HepG2 (cell line): Measurements from ENCODE around the gene H2AZ1. TPM values are rescaled to one million over a fixed set of nuclear protein-coding genes. Genes with fewer than 3 reads are reported as not detected.

Experiments
- ARID2 ChIP-seq: sonication (generic); formaldehyde crosslinking; IDR thresholded peaks from 2 replicates; pipeline ENCODE4 v1.8.1; 2022; ENCODE audit warnings: mild to moderate bottlenecking, missing genetic modification reagents, borderline replicate concordance
- CC2D1A ChIP-seq: sonication (generic); formaldehyde crosslinking; IDR thresholded peaks from 2 replicates; pipeline ENCODE4 v1.8.1; 2023; ENCODE audit warnings: mild to moderate bottlenecking, missing genetic modification reagents
- FOSL2 ChIP-seq: sonication (generic); formaldehyde crosslinking; IDR thresholded peaks from 2 replicates; pipeline ENCODE4 v1.4.0; 2020; ENCODE audit warnings: missing genetic modification reagents
- GABPA ChIP-seq, 2 experiments: IDR thresholded peaks; 2 replicates each; pipeline ENCODE4 v1.6.1; 2011 to 2016; ENCODE audit warnings: low read depth in 2 of 2, low read length in 1 of 2, missing biosample characterization in 1 of 2, missing genetic modification characterization in 1 of 2
- MAFF ChIP-seq: IDR thresholded peaks from 2 replicates; pipeline ENCODE4 v1.6.1; 2011; ENCODE audit warnings: low read depth, low read length, improper control_type of control experiment
- MED8 ChIP-seq: sonication (generic); formaldehyde crosslinking; IDR thresholded peaks from 2 replicates; pipeline ENCODE4 v1.8.1; 2023; ENCODE audit warnings: mild to moderate bottlenecking, missing genetic modification reagents; ENCODE audit not compliant: insufficient replicate concordance
- MEIS1 ChIP-seq: sonication (generic); formaldehyde crosslinking; IDR thresholded peaks from 2 replicates; pipeline ENCODE4 v1.9.0; 2021; ENCODE audit warnings: mild to moderate bottlenecking, missing genetic modification reagents, moderate library complexity, borderline replicate concordance
- NFE2L1 ChIP-seq: sonication (generic); formaldehyde crosslinking; IDR thresholded peaks from 2 replicates; pipeline ENCODE4 v1.4.0; 2020; ENCODE audit warnings: missing genetic modification reagents, mild to moderate bottlenecking, borderline replicate concordance
- POGZ ChIP-seq: sonication (generic); formaldehyde crosslinking; IDR thresholded peaks from 2 replicates; pipeline ENCODE4 v1.4.0; 2020; ENCODE audit warnings: mild to moderate bottlenecking, missing genetic modification reagents
- POLR2AphosphoS2 ChIP-seq: IDR thresholded peaks from 2 replicates; pipeline ENCODE4 v1.6.1; 2011; ENCODE audit warnings: low read depth, low read length, improper control_type of control experiment
- RBM22 ChIP-seq: fragments of 200-400 bp; formaldehyde crosslinking; optimal IDR thresholded peaks from 2 replicates; pipeline ENCODE3; 2017; ENCODE audit warnings: mild to moderate bottlenecking, low read length, moderate library complexity
- YY1 ChIP-seq: IDR thresholded peaks from 2 replicates; pipeline ENCODE4 v1.6.1; 2011; ENCODE audit warnings: low read length, low read depth, moderate library complexity, mild to moderate bottlenecking; ENCODE audit not compliant: insufficient read depth, insufficient replicate concordance
- ZBTB20 ChIP-seq: sonication (generic); formaldehyde crosslinking; IDR thresholded peaks from 2 replicates; pipeline ENCODE4 v1.8.1; 2023; ENCODE audit warnings: missing genetic modification reagents, low read depth, mild to moderate bottlenecking, borderline replicate concordance
- polyA plus RNA-seq, 8 experiments: library from polyadenylated mRNA; depleted of rRNA in 3 of 8; stranded (reverse) in 7 of 8; unstranded in 1 of 8; fragments of >200 nt; fragmentation: Illumina TruSeq in 4 of 8; extraction: Trizol in 4 of 8; gene quantifications; 2 replicates each; pipeline versions ENCODE4 v1.2.1 to v1.2.3, GENCODE V29; 2011 to 2016; ENCODE audit warnings: low read depth in 4 of 8, missing spikeins in 1 of 8, mixed read lengths in 1 of 8; ENCODE audit not compliant: insufficient read depth in 1 of 8
- total RNA-seq, 5 experiments: library from RNA; depleted of rRNA; stranded (reverse); fragments of >200 nt; fragmentation: Illumina TruSeq; extraction: Trizol; gene quantifications; 2 replicates each; pipeline ENCODE4 v1.2.3, GENCODE V29; 2016; ENCODE audit warnings: low read depth in 1 of 5
- TF ChIP-seq, protein P1 (sequence below): sonication (generic); formaldehyde crosslinking; IDR thresholded peaks from 2 replicates; pipeline ENCODE4 v1.5.1; 2020; ENCODE audit warnings: mild to moderate bottlenecking, missing genetic modification reagents
- TF ChIP-seq, protein P2 (sequence below): sonication (generic); formaldehyde crosslinking; IDR thresholded peaks from 2 replicates; pipeline ENCODE4 v1.5.0; 2020; ENCODE audit warnings: mild to moderate bottlenecking, missing genetic modification reagents
- TF ChIP-seq, protein P3 (sequence below): sonication (generic); formaldehyde crosslinking; IDR thresholded peaks from 2 replicates; pipeline ENCODE4 v1.5.0; 2020; ENCODE audit warnings: missing genetic modification reagents
- TF ChIP-seq, protein P4 (sequence below): IDR thresholded peaks from 2 replicates; pipeline ENCODE4 v1.6.1; 2016
- TF ChIP-seq, protein P5 (sequence below): sonication (generic); formaldehyde crosslinking; IDR thresholded peaks from 2 replicates; pipeline ENCODE4 v1.4.0; 2020; ENCODE audit warnings: missing genetic modification reagents

The H2AZ1 gene
- total and polyA plus RNA-seq, 2 of the 13 experiments (the other 11 are each of a cell fraction or from before 2014, with no cell fraction given), result 301 to 574 TPM

DNA sequence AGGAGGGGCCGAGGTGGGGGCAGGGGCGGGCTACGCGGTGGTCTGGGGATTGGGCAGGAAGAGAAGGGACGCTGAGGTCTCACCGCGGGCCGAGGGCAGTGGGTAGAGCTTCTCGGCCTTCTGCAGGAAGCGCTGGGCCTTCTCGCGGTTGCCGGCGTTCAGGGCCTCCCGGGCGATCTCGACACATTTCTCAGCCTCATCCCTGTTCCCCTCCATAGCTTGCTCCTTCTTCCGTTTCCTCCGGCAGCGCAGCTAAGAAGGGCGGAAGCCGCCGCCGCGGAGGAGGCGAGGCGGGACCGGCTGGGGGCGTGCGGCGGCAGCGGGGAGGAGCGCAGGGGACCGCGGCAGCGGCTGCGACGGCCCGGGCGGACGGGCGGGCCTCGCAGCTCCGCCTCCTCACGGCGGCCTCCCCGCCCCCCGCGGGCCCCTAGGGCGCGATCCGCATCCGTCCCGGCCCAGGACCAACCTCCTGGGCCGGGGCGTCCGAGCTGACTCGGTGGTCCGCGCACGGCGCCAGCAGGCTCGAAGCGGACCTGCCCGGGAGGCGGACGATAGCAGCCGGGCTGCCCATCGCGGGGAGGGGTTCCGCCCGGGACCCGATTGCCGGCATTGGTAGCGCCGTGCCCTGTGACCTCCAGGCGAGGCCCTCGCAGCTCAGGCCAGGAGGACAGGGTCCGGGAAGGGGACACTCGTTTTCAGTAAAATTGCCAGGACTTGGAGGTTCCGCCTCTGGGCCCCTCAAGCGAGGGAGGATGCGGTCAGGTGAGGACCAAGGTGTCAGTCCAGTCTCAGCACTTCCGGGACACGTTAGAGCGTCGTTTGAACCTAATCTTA, 3.5 kb downstream of the H2AZ1 start, which contains the start of gene DNAJB14 (continued):
- TF ChIP-seq, protein P1, sequence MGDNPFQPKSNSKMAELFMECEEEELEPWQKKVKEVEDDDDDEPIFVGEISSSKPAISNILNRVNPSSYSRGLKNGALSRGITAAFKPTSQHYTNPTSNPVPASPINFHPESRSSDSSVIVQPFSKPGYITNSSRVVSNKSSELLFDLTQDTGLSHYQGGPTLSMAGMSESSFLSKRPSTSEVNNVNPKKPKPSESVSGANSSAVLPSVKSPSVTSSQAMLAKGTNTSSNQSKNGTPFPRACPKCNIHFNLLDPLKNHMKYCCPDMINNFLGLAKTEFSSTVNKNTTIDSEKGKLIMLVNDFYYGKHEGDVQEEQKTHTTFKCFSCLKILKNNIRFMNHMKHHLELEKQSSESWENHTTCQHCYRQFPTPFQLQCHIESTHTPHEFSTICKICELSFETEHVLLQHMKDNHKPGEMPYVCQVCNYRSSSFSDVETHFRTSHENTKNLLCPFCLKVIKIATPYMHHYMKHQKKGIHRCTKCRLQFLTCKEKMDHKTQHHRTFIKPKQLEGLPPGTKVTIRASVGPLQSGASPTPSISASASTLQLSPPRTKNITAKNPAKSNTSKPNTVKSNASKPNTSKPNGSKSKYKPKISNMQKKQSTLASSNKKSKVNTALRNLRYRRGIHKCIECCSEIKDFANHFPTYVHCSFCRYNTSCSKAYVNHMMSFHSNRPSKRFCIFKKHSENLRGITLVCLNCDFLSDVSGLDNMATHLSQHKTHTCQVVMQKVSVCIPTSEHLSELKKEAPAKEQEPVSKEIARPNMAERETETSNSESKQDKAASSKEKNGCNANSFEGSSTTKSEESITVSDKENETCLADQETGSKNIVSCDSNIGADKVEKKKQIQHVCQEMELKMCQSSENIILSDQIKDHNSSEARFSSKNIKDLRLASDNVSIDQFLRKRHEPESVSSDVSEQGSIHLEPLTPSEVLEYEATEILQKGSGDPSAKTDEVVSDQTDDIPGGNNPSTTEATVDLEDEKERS (CRISPR knock-in tag), result no peak
- peak; percentile 56 for TF ChIP-seq MED8 (CRISPR knock-in tag)
- 0 out of 2 replicates have a peak, but pooled peaks have one; percentile 73 for TF ChIP-seq POLR2AphosphoS2
- TF ChIP-seq, protein P2, sequence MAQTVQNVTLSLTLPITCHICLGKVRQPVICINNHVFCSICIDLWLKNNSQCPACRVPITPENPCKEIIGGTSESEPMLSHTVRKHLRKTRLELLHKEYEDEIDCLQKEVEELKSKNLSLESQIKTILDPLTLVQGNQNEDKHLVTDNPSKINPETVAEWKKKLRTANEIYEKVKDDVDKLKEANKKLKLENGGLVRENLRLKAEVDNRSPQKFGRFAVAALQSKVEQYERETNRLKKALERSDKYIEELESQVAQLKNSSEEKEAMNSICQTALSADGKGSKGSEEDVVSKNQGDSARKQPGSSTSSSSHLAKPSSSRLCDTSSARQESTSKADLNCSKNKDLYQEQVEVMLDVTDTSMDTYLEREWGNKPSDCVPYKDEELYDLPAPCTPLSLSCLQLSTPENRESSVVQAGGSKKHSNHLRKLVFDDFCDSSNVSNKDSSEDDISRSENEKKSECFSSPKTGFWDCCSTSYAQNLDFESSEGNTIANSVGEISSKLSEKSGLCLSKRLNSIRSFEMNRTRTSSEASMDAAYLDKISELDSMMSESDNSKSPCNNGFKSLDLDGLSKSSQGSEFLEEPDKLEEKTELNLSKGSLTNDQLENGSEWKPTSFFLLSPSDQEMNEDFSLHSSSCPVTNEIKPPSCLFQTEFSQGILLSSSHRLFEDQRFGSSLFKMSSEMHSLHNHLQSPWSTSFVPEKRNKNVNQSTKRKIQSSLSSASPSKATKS, result no peak
- no peak for TF ChIP-seq CC2D1A (CRISPR knock-in tag)
- peak; percentile 57 for TF ChIP-seq YY1
- TF ChIP-seq GABPA (IDR thresholded peaks at IDR 0.05; ENCODE audit: low read depth, low read length), result peak; percentile 65
- peak; percentile 74 for TF ChIP-seq GABPA (CRISPR knock-in tag; IDR thresholded peaks at IDR 0.05; ENCODE audit: low read depth)
- TF ChIP-seq, protein P3, sequence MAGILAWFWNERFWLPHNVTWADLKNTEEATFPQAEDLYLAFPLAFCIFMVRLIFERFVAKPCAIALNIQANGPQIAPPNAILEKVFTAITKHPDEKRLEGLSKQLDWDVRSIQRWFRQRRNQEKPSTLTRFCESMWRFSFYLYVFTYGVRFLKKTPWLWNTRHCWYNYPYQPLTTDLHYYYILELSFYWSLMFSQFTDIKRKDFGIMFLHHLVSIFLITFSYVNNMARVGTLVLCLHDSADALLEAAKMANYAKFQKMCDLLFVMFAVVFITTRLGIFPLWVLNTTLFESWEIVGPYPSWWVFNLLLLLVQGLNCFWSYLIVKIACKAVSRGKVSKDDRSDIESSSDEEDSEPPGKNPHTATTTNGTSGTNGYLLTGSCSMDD (CRISPR knock-in tag), result no peak
- TF ChIP-seq RBM22, result peak; percentile 95
- no peak for TF ChIP-seq MAFF
- TF ChIP-seq, protein P4, sequence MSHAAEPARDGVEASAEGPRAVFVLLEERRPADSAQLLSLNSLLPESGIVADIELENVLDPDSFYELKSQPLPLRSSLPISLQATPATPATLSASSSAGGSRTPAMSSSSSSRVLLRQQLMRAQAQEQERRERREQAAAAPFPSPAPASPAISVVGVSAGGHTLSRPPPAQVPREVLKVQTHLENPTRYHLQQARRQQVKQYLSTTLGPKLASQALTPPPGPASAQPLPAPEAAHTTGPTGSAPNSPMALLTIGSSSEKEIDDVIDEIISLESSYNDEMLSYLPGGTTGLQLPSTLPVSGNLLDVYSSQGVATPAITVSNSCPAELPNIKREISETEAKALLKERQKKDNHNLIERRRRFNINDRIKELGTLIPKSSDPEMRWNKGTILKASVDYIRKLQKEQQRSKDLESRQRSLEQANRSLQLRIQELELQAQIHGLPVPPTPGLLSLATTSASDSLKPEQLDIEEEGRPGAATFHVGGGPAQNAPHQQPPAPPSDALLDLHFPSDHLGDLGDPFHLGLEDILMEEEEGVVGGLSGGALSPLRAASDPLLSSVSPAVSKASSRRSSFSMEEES (CRISPR knock-in tag), result no peak; the same call in 1 of the 2 replicates
- no peak for TF ChIP-seq ARID2 (CRISPR knock-in tag)
- no peak for TF ChIP-seq POGZ (CRISPR knock-in tag)
- TF ChIP-seq FOSL2 (CRISPR knock-in tag), result no peak
- TF ChIP-seq, protein P5, sequence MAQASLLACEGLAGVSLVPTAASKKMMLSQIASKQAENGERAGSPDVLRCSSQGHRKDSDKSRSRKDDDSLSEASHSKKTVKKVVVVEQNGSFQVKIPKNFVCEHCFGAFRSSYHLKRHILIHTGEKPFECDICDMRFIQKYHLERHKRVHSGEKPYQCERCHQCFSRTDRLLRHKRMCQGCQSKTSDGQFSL (CRISPR knock-in tag), result no peak
- TF ChIP-seq ZBTB20 (CRISPR knock-in tag), result peak; percentile 26; the same call in 1 of the 2 replicates
- no peak for TF ChIP-seq NFE2L1
- TF ChIP-seq MEIS1 (CRISPR knock-in tag), result no peak
